HG03439 (cell line): ENCODE measurements around the gene CHRNA5.
A peak's percentile ranks its signal among the peaks of the same experiment; 100 is the strongest.
"Not testable (repeated sequence)": the region's sequence is repeated elsewhere in the genome, so short reads cannot be mapped to it uniquely, and the experiment has no call there.

Experiments
- ATAC-seq: cut with Tn5 transposase; IDR thresholded peaks from one replicate; pipeline ENCODE4 v1.9.1; 2021; ENCODE audit warnings: mild to moderate bottlenecking, moderate library complexity; ENCODE audit not compliant: unreplicated experiment

Gene CHRNA5

DNA sequence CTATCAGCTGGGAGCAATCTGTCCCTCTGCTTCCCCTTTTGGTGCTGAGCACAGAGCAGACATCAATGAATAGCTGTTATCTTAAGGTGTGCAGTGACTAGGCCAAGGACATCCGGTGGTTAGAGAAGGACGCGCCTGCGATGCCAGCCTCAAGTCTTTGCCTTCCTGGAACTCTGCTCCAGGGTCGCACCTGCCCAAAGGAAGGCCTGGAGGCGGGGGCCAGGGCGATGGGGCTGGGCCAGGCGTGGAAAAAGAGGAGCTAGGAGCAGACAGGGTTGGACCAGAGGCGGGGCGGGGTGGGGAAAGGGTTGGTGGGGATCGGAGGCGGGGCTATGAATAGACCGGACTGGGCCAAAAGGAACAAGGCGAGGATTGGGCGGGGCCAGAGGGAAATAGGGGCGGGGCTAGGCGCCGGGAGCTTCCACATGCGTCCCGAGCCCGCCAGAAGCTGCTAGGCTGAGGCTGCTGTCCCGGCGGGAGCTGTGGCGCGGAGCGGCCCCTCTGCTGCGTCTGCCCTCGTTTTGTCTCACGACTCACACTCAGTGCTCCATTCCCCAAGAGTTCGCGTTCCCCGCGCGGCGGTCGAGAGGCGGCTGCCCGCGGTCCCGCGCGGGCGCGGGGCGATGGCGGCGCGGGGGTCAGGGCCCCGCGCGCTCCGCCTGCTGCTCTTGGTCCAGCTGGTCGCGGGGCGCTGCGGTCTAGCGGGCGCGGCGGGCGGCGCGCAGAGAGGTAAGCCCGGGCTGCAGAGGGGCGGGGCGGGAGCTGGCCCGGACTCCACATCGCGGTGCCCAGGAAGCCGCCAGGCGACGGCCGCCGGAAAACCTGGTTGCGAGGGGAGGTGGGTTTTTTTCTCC lies at the start of gene CHRNA5:
CHRNA5 (plus strand) TSS at position 424 of the 854 bp plus-strand sequence; CDS start at position 624, 200 bp downstream.
- peak; percentile 68 for ATAC-seq

DNA sequence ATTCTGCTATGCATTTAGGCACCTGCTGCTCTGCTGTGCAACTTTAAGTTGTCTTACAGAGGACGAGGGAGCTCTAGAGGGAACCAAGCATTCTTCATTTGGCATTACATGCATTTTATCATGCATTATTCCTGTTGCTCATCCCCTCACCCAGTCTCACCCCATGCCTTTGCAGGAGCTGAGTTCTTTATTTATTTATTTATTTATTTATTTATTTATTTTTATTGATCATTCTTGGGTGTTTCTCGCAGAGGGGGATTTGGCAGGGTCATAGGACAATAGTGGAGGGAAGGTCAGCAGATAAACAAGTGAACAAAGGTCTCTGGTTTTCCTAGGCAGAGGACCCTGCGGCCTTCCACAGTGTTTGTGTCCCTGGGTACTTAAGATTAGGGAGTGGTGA lies 45.3 kb upstream of the CHRNA5 start:
- not testable (repeated sequence) for ATAC-seq

DNA sequence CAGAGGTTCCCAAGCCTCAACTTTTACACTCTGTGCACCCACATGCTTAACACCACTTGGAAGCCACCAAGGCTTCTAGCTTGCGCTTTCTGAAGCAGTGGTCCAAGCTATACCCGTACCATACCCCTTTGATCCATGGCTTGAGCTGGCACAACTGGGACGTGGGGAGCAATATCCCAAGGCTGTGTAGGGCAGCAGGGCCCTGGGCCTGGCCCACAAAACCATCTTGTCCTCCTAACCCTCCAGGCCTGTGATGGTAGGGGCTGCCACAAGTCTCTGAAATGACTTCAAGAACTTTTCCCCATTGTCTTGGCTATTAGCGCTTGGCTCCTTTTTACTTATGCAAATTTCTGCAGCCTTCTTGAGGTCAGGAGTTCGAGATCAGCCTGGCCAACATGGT lies 41.1 kb upstream of the CHRNA5 start:
- ATAC-seq: no peak

DNA sequence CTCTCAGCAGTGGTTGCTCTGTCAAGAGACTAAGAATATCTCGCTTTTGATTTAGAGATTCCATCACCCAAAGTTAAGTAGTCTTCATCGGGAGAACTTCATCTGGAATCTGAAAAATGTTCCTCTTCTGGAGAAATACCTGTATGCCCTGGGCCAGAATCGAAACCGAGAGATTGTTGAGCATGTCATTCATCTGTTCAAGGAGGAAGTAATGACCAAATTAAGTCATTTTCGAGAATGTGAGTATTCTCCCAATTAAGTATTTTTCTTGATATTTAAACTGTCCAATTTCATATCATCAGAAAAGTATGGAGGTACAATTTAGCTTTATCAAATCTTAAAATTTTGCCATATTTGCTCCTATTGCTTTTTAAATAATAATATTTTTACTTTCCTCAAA lies 38.0 kb upstream of the CHRNA5 start:
- ATAC-seq: no peak

DNA sequence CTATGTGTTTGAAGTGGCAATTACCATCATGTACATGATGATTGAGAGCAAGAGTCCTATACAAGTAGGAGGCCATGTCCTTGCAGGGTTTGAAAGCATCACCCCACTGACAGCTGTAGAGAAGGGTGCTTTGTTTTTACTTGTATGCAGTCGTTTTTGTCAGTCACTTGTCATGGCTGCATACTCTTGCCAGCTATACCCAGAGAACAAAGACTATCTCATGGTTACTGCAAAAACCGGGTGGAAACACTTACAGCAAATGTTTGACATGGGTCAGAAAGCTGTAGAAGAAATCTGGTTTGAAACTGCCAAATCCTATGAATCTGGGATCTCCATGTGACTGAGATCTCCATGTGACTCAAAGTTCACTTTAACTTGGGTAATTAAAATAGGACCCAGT lies 32.0 kb upstream of the CHRNA5 start:
- ATAC-seq: no peak

DNA sequence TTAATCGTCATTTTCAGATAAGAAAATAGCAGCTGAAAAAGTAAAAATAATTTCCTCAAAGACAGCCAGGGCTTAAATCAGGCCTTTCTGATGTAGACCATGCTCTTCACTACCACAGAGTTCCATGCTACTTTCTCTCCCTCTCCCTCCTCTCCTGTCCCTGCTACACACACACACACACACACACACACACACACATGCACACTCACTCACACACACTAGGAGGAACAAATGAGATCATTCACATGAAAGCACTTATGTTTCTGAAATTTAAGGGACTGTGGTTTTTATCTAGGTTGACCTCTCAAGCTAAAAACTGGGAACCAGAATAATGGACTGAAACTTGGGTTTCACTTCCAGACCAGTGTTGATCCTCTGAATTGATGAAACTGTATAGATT lies 29.2 kb upstream of the CHRNA5 start:
- ATAC-seq: no peak

DNA sequence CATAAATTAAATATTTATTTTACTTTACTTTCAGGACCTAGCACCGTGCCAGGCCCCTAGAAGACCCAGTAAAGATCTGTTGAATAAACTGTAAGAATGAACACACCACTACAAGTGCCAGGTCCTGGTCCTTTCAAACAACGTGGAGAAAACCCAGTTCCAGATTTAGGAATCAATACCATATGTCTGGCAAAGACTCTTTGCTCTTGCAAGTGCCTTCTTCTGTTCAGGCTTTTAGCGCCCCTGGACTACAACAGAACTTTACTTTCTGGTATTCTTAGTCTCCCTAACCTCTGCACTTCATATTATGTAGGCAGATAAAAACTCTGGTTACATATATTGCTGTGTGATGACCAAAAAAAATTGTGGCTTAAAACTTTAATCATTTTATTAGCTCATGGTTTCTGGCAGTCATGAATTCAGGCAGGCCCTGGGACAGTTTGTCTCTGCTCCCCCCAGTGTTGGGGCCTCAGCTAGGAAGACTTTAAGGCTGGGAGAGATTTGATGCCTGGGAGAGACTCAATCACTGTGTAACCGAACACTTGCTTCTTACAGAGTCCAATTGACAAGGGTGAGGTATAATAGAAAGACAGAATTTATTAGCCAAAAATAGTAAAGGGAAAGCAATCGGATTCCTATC lies 27.9 kb upstream of the CHRNA5 start:
- ATAC-seq: no peak

DNA sequence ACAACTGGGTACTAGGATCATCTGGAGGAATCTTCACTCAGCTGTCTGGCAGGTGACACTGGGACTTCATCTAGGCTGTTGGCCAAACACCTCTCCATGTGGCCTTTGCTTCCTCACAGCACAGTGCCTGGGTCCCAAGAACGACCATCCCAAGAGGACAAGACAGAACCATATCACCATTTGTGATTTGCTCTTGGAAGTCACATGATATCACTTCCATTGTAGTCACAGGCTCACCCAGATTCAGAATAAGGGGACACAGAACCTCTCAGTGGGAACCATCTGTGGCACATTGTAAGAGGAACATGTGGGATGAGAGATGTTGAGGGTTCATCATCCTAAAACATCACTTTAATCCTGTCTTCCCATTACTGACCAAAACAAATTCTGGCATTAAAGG lies 27.0 kb upstream of the CHRNA5 start:
- no peak for ATAC-seq

DNA sequence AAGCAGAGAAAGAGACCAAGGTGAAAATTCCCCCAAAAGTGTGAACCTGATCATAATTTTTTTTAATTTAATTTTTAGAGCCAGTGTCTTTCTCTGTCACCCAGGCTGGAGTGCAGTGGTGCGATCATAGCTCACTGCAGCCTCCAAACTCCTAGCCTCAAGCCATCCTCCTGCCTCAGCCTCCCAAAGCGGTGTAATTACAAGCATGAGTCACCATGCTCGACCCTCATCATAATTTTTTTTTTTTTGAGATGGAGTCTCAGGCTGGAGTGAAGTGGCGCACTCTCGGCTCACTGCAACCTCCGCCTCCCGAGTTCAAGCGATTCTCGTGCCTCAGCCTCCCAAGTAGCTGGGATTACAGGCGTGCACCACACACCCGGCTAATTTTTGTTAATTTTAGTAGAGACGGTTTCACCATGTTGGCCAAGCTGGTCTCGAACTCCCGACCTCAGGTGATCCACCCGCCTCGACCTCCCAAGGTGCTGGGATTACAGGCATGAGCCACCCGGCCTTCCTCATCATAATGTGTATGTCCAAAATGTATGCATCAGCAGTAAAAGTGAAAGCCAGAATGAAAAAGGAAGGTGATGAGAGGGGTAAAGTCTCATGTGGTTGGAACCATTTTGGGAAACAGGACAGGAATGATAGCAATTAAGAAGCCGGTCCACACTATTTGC lies 25.7 kb upstream of the CHRNA5 start:
- ATAC-seq: not testable (repeated sequence)

DNA sequence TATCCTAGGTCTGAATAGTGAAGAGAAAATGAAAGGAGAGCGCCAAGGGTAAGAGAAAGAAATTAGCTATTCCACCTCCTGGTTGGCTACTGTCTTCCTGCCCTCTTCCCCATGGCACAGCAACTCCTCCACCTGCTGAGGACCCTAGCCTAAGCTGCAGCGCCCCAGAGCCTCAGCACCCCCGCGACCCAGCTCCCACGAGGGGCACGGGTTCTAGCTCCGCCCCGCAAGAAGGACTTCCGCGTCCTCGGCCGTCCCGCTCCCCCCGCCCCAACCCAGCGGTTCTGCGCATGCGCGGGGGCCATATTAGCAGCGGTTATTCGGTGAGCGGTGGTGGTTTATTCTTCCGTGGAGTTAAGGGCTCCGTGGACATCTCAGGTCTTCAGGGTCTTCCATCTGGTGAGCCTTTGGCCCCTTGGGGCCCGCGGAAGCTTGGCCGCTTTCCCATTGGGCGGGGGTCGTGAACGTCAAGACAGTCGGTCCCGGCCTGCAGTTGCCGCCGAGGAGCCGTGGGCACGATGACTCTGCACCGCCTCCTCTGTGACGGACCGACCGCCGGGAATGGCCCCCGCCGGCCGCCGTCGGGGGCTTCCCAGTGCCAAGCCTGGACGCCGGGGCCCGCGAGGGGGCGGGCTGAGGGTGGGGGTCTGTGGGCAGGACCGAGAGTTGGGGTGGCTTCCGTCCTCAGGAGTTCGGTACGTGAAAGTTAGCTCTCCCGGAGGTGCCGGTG lies 25.0 kb upstream of the CHRNA5 start, which contains the start of gene PSMA4:
PSMA4 (plus strand) TSS at position 304 of the 730 bp plus-strand sequence. CDS start 1,484 bp downstream, outside the sequence.
- peak; percentile 85 for ATAC-seq

DNA sequence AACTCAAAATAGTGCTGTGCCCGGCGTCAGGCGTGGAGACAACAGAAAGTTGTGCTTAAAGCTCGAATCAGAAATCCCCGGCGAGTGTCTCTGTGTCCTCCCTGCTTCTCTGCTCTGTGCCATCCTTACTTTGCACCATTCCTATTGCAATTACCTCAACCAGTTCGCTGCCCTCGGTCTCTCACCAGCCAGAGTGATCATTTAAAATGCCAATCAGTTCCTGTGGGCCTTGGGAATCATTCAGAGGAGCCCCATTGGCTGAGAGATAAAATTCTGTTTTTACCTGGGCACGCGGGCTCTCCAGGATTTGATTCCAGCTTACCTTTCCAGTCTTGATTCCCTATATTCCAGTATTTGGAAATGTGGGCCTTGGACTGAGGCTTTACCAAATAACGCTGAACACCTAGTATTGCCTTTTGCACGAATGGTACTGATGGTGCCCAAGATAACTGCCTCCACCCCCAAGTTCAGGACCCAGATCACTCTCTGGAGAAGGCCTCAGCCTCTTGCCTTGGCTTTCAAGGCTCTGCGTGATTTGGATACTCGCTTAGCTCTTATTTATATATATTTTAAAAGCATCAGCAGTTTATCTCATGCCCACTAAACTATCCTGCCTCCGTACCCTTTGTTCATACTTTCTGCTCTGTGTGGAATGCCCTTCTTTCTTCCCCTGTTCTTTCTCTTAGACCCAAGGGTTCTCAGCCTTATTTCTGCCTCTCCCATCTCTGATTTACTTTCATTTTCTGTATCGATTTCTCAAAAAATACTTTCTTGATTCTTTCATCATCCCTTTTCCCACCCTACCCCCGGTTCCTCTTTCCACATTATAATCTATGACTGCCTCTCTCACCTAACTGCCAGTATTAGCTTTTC lies 24.2 kb upstream of the CHRNA5 start:
- no peak for ATAC-seq

DNA sequence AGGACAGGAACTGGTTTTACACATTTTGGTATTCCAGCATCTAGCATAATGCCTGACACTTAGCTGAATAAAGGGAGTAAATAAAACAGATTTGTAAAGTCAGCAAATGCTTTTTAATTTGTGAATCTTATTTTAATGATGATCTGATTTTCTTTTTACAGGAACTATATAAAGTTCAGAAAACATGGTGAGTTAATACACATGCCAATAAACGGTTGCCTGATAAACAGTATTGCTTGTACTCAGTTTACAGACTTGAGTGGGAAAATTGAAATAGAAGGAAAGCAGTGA lies 23.6 kb upstream of the CHRNA5 start:
- ATAC-seq: no peak

DNA sequence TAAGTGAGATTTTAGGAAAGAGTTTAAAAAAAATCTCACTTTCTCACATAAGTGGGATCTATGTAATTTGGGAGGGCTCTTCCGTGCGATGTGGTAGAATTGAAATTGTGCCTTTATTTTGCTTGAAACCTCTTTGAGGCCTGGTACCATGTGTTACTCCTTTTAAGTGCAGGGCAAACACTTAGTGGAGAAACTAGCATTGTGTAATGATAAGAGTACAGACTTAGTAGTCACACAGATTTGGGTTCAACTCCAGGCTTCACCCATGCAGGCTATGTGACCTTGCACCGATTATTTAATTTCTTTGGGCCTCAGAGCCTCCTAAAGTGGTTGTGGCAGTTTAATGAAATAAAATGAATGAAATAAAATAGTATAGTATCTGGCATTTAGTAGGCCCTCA lies 22.7 kb upstream of the CHRNA5 start:
- ATAC-seq: no peak

DNA sequence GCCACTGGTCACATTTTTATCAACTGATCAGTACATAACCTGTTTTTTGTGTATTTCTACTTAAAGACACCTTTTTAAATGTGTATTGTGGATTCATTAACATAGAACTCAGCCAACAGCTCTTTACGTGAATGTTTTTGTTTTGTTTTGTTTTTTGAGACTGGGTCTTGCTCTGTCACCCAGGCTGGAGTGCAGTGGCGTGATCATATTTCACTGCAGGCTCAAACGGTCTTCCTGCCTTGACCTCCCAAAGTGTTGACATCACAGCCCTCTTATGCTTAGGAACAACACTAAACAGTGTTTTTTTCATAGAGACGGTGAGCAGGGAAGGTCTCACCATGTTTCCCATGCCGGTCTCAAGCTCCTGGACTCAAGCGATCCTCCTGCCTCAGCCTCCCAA lies 15.1 kb upstream of the CHRNA5 start:
- ATAC-seq: no peak

DNA sequence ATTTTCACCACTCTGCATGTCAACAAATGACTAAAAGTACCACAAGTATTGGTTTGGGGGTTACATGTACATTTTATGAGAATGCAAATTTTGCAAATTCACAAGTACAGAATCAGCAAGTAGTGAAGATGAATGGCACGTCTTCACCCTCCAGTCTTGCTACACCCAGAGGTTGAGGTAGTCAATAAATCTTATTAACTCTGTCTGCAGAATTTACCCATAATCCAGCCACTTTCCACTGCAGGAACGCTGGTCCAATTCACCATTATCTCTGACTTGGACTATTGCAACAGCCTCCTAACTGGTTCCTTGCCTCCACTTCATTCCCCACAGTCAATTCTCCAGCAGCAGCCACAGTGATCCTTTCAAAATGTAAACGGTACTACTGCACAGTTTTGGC lies 14.5 kb upstream of the CHRNA5 start:
- no peak for ATAC-seq

DNA sequence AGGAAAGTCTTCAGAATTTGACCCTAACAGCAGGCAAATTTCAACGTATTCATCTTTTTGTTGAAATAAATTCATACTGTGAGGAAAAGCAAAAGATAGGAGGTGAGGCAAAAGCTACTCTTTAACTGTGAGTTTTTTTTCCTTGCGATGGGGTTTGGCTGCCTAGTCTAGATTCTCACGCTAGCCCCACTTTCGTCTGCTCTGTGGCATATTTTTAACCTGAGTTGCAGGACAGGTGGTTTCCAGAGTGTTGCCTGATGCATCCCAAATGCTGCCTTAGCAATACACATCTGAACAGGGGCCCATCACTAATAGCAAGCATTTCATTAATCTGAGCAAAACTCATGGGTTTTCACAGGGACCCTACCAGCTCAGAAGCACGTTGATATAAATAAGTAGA lies 13.4 kb upstream of the CHRNA5 start:
- no peak for ATAC-seq

DNA sequence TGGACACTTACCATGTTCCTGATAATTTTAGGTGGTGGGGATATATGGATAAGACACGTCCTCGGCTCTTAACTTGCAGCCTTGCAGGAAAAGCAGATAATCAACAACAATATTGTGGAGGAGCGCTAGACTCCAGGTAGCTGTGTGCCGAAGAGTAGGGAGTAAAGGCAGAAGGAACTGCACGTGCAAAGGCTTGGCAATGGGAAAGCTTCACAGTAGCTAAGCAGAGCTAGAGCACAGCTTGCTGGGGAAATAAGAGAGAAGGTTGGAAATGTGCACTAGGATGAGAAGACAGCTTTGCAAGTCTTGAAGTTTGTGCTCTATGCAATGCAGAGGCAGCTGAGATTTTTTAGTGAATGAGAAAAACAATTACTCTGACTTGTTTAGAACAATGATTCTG lies 12.7 kb upstream of the CHRNA5 start:
- no peak for ATAC-seq

DNA sequence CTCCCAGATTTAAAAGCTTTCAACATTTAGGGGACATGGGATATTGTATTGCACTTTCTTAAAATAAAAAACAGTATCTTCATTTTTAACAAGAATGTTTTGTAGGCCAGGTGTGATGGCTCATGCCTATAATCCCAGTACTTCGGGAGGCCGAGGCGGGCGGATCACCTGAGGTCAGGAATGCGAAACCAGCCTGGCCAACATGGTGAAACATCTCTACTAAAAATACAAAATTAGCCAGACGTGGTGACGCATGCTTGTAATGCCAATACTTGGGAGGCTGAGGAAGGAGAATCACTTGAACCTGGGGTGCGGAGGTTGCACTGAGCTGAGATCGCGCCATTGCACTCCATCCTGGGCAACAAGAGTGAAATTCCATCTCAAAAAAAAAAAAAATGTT lies 5.1 kb upstream of the CHRNA5 start:
- not testable (repeated sequence) for ATAC-seq

DNA sequence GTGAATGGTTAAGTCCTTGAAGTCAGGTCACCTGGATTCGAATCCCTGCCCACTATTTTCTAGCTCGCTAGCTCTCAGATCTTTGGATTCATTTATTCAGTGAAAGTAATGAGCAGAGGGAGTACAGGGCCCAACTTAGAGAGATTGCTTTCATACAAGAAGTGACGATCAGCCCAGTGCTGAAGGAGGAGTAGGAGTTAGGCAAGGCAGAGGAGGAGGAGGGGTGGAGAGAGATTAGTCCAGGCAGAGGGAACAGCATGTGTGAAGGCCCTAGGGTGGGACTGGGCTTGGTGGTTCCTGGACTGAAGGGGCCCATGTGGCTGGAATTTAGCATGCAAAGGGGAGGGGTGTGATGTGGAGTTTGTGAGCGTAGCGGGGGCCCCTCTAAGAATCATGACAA lies 3.8 kb upstream of the CHRNA5 start:
- no peak for ATAC-seq

DNA sequence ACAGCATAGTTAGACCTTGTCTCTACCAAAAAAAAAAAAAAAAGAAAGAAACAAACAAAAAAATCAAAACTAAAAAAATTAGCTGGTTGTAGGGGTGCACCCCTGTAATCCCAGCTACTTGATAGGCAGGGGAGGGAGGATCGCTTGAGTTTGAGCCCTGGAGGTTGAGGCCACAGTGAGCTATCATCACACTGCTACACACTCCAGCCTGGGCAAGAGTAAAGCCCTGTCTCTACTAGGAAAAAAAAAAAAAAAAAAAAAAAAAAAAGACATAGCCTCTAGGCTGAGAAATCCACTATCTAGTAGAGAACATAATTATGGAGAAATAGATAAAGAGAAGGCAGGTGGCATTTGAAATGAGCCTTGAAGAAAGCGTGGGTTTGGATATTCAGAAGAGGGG lies 2.2 kb upstream of the CHRNA5 start:
- ATAC-seq: no peak
